ENCODE results near the gene ZNF554. TPM values are rescaled to one million over a fixed set of nuclear protein-coding genes. Genes with fewer than 3 reads are reported as not detected.
A peak's percentile ranks its signal among the peaks of the same experiment; 100 is the strongest.

Gene ZNF554
- total RNA-seq, 2 donors from 2014 or later = 4.1 to 4.8 TPM

GRCh38 chr19:2805261-2805900 lies 14.3 kb upstream of the ZNF554 start:
- ATAC-seq = no peak
- intact Hi-C loops (cut with DNase I) = no loop called here
- DNase-seq = no peak

- no peak for DNase-seq
- ATAC-seq = no peak
- intact Hi-C loops (cut with DNase I) = no loop called here
Observed at GRCh38 chr19:2805991-2806649, 13.5 kb upstream of the ZNF554 start.

- intact Hi-C loops (cut with DNase I) = no loop called here
- no peak for DNase-seq
- no peak for ATAC-seq
Observed at GRCh38 chr19:2806736-2807378, 12.8 kb upstream of the ZNF554 start.

- DNase-seq = no peak
- intact Hi-C loops (cut with DNase I) = no loop called here
- no peak for ATAC-seq
Observed at GRCh38 chr19:2807379-2808128, 12.1 kb upstream of the ZNF554 start.

DNA sequence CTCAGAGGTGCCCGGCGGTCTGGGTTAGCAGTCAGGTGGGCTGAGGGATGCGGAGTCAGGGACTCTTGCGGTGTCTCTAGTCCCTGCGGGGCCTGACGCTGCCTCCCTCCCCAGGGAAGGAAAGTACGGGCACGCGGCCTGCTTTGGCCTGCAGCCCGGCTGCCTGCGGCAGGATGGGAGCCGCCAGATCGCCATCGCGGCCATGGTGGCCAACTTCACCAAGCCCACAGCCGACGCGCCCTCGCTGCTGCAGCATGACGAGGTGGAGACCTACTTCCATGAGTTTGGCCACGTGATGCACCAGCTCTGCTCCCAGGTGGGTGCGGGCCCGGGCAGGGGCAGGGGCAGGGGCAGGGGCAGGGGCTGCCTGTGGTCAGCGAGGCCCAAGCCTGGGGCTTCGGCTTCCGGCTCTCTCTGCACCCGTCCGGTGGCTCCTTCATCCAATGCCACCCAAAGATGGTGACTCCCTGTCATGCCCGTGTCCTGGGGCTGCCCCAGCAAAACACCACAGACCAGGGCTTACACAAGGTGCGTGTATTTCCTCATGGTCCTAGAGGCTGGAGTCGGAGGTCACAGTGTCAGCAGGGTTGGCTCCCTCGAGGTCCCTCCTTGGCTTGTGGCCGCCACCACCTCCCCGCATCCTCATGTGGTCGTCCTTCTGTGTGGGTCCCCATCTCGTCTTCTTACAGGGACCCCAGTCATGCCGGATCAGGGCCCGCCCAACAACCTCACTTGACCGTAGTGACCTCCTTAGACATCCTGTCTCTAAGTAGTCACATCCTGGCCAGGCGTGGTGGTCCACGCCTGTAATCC lies 11.3 kb upstream of the ZNF554 start:
- no peak for ATAC-seq
- intact Hi-C loops (cut with DNase I) = no loop called here
- DNase-seq = no peak

- intact Hi-C loops (cut with DNase I) = no loop called here
- DNase-seq = no peak
Observed at GRCh38 chr19:2809387-2810140, 10.1 kb upstream of the ZNF554 start.

DNA sequence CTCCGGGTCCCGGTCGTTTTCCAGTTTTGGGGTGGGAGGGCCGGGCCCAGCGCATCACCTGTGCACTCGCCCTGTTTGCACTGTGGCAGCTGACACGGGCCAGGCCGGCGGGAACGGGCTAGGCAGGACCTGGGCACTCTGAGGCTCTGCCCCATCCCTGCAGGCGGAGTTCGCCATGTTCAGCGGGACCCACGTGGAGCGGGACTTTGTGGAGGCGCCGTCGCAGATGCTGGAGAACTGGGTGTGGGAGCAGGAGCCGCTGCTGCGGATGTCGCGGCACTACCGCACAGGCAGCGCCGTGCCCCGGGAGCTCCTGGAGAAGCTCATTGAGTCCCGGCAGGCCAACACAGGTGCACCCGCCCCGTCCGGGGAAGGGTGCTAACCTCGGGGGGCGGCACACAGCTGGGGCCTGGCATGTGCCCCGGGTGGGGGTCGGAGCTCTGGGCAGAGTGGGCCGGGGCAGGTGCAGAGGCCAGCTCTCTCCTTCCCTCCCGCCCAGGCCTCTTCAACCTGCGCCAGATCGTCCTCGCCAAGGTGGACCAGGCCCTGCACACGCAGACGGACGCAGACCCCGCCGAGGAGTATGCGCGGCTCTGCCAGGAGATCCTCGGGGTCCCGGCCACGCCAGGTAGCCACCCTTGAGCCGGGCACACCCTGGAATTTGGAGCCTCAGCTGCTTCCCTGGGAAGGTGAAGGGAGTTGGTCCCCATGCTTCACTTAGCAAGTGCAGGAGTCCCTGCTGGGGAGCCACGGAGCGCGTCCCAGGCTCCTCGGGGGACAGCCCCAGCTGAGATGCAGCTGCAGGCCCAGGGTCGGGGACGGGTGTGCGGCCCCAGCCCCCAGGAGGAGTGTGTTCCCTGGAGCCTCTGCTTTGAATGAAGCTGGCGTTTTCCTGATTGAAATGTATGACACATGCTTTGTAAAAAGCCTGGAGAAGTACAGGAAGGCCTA lies 9.3 kb upstream of the ZNF554 start:
- DNase-seq (no peak), ATAC-seq (no peak)
- intact Hi-C loops (cut with DNase I) = no loop called here

More at GRCh38 chr19:2809387-2810140, 10.1 kb upstream of the ZNF554 start:
- ATAC-seq = no peak

GRCh38 chr19:2811221-2811722 lies 8.4 kb upstream of the ZNF554 start:
- ATAC-seq = no peak
- DNase-seq = no peak
- intact Hi-C loops (cut with DNase I) = no loop called here

DNA sequence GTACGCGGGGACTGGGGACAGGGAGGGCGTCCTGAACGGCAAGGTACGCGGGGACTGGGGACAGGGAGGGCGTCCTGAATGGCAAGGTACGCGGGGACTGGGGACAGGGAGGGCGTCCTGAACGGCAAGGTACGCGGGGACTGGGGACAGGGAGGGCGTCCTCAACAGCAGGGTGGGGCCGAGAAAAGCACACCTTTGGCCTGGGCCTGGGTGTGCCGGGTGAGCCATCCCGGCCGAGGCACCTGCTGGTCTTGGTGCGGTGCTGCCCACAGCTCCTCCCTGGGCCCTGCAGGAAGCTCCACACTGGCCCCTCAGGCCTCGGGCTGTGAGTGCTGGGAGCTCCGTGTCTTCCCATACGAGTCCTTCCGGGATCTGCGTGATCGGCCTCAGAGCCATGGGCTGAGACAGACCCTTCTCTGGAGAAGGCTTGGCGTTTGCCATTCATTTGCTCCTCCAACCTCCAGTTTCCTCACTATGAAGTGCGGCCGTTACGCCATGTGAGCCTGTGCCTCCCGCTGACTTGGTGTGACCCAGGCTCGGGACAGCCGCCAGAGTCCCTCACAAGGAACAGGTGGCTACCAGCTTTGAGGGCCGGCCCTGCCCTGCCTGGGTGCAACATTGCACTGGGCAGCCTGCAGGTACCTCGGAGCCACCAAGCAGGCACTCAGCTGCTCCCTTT lies 7.8 kb upstream of the ZNF554 start:
- DNase-seq = no peak
- intact Hi-C loops (cut with DNase I) = no loop called here
- no peak for ATAC-seq

DNA sequence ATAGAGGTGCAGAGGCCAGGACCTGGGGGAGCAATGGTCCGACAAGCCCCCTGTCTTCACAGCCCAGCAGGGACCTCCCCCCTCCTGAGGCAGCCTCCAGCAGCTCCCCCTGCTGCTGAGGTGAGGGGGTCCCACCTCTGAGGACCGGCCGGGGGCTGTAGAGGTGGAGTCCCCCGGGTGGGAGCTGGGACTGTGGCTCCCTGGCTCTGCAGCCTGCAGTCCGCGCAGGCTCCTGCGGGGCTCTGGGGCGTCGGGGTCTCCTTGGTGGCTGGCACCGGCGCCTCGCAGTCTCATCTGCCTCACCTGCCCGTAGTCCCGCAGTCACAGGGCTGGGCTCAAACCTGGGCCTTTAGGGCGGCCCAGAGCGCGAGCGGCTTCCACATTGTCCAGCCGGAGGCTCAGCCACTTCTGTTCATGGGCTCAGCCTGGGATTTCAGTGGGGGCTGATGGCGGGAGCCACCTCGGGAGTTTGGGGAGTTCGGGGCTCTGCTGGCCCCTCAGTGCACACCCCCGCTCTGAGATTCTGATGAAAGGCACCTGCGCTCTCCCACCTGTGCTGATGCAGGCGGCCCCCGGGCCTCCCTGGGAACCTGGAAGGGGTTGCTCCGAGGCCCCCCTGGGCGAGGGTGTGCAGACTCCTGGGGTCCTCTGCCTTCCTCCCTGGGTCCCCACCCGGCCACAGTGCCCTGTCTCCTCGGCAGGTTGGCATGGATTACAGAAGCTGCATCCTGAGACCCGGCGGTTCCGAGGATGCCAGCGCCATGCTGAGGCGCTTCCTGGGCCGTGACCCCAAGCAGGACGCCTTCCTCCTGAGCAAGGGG lies 7.0 kb upstream of the ZNF554 start:
- ATAC-seq (no peak), DNase-seq (no peak)
- intact Hi-C loops (cut with DNase I) = no loop called here

GRCh38 chr19:2813235-2814160 lies 6.2 kb upstream of the ZNF554 start:
- DNase-seq (no peak), ATAC-seq (peak in 1 of 2 donors; percentile 13)
- intact Hi-C loops (cut with DNase I) = no loop called here

DNA sequence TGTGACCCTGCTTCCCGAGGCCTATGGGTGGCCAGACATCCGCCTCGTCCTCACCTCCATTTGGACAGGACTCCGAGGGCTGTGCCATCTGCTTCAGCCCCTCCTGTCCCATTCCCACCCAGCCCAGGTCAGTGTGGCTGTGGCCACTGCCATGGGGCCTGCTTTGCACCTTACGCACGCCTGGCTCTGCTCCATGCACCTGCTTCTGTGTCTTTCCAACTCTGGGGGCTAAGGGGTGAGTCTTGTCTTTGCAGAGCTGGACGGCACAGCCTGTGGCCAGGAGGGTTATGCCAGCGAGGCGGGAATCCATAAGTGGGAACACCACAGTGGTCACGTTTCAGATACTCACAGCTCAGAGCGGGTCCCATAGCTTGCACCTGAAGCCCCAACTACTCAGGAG lies 5.2 kb upstream of the ZNF554 start:
- DNase-seq (no peak), ATAC-seq (no peak)
- intact Hi-C loops (cut with DNase I) = no loop called here

- intact Hi-C loops (cut with DNase I) = no loop called here
- DNase-seq (no peak), ATAC-seq (no peak)
Observed at GRCh38 chr19:2815191-2815614, 4.5 kb upstream of the ZNF554 start.

GRCh38 chr19:2815923-2816322 lies 3.7 kb upstream of the ZNF554 start:
- intact Hi-C loops (cut with DNase I) = no loop called here
- DNase-seq (no peak), ATAC-seq (no peak)

- intact Hi-C loops (cut with DNase I) = no loop called here
- ATAC-seq (no peak), DNase-seq (no peak)
Observed at GRCh38 chr19:2816641-2817040, 3.0 kb upstream of the ZNF554 start.
